K562 (cell line): Measurements from ENCODE around the gene SSR4. TPM values are rescaled to one million over a fixed set of nuclear protein-coding genes. Genes with fewer than 3 reads are reported as not detected.

Experiments used
- CBX1 ChIP-seq: sonication (generic); IDR thresholded peaks from 2 replicates; pipeline ENCODE4 v1.6.1; 2016; ENCODE audit warnings: antibody characterized with exemption, low read depth, mild to moderate bottlenecking
- ETV1 ChIP-seq: fragments of 450-650 bp; conservative IDR thresholded peaks from 2 replicates; pipeline ENCODE4 v1.6.1; 2016; ENCODE audit warnings: missing genetic modification characterization, control low read depth, low read depth, missing compliant biosample characterization
- FOXA1 ChIP-seq: fragments of 450-650 bp; IDR thresholded peaks from 2 replicates; pipeline ENCODE4 v1.6.1; 2016; ENCODE audit warnings: mild to moderate bottlenecking, borderline replicate concordance
- FOXO4 ChIP-seq: fragments of 450-650 bp; formaldehyde crosslinking; IDR thresholded peaks from 2 replicates; pipeline ENCODE4 v1.4.0; 2020; ENCODE audit warnings: mild to moderate bottlenecking, moderate library complexity
- GTF2E2 ChIP-seq: fragments of 200-800 bp; sonication (Bioruptor generic); IDR thresholded peaks from 2 replicates; pipeline ENCODE4 v1.6.1; 2016; ENCODE audit warnings: missing genetic modification characterization, missing compliant biosample characterization
- GTF2F1 ChIP-seq: IDR thresholded peaks from 2 replicates; pipeline ENCODE4 v1.6.1; 2011; ENCODE audit warnings: low read depth, low read length, improper control_type of control experiment
- KLF1 ChIP-seq: fragments of 450-650 bp; IDR thresholded peaks from 2 replicates; pipeline ENCODE4 v1.6.1; 2016; ENCODE audit warnings: missing genetic modification characterization, missing compliant biosample characterization
- RFX1 ChIP-seq: fragments of 450-650 bp; IDR thresholded peaks from 2 replicates; pipeline ENCODE4 v1.6.1; 2016; ENCODE audit warnings: mild to moderate bottlenecking, moderate library complexity
- SAP30 ChIP-seq: fragments of 200-600 bp; sonication (generic); IDR thresholded peaks from 2 replicates; pipeline ENCODE4 v1.6.1; 2012; ENCODE audit warnings: borderline replicate concordance, low read depth, mild to moderate bottlenecking, moderate library complexity, low read length, control low read depth, inconsistent platforms; ENCODE audit not compliant: insufficient read depth, poor library complexity, severe bottlenecking
- TCFL5 ChIP-seq: fragments of 250-450 bp; sonication (Bioruptor Pico); conservative IDR thresholded peaks from 2 replicates; pipeline ENCODE4 v1.6.1; 2021; ENCODE audit warnings: mild to moderate bottlenecking, moderate library complexity, matching md5 sums
- THAP12 ChIP-seq: fragments of 250-450 bp; sonication (Bioruptor Pico); IDR thresholded peaks from 2 replicates; pipeline ENCODE4 v1.9.0; 2021; ENCODE audit warnings: mild to moderate bottlenecking, inconsistent platforms
- ZNF197 ChIP-seq: fragments of 200-800 bp; sonication (Bioruptor generic); IDR thresholded peaks from 2 replicates; pipeline ENCODE4 v1.6.1; 2016; ENCODE audit warnings: low read depth, missing genetic modification characterization, missing compliant biosample characterization
- ZNF41 ChIP-seq: fragments of 250-450 bp; sonication (Bioruptor Pico); conservative IDR thresholded peaks from 2 replicates; pipeline ENCODE4 v1.4.0; 2020; ENCODE audit warnings: mild to moderate bottlenecking
- ZNF586 ChIP-seq: fragments of 450-650 bp; formaldehyde crosslinking; conservative IDR thresholded peaks from 2 replicates; pipeline ENCODE4 v1.4.0; 2020; ENCODE audit warnings: mild to moderate bottlenecking, moderate library complexity
- ZSCAN32 ChIP-seq: fragments of 450-650 bp; formaldehyde crosslinking; IDR thresholded peaks from 2 replicates; pipeline ENCODE4 v1.4.0; 2020; ENCODE audit warnings: mild to moderate bottlenecking, moderate library complexity
- polyA plus RNA-seq, 8 experiments: library from polyadenylated mRNA; depleted of rRNA in 4 of 8; stranded (reverse) in 5 of 8; unstranded in 3 of 8; fragments of >200 nt; fragmentation: Nextera tagmentation in 2 of 8; fragmentation: Illumina TruSeq in 1 of 8; extraction: Ambion mirVana in 2 of 8; extraction: Trizol in 1 of 8; gene quantifications; 2 replicates each; pipeline versions ENCODE4 v1.2.1 to v1.2.3, GENCODE V29; 2011 to 2014; ENCODE audit warnings: inconsistent platforms in 1 of 8, missing spikeins in 1 of 8
- total RNA-seq, 7 experiments: library from RNA; depleted of rRNA in 6 of 7; stranded (reverse); fragments of >200 nt in 6 of 7; fragmentation: Illumina TruSeq in 2 of 7; extraction: Trizol in 2 of 7; gene quantifications; 2 replicates each; pipeline versions ENCODE4 v1.2.1 to v1.2.3, GENCODE V29; 2011 to 2021; ENCODE audit warnings: low replicate concordance in 1 of 7
- TF ChIP-seq, protein P1 (sequence below): sonication (generic); formaldehyde crosslinking; IDR thresholded peaks from 2 replicates; pipeline ENCODE4 v1.8.0; 2022; ENCODE audit warnings: mild to moderate bottlenecking, low read depth, missing genetic modification reagents
- TF ChIP-seq, protein P2 (sequence below): fragments of 250-450 bp; sonication (Bioruptor Pico); IDR thresholded peaks from 2 replicates; pipeline ENCODE4 v1.5.0; 2021; ENCODE audit warnings: mild to moderate bottlenecking, borderline replicate concordance
- TF ChIP-seq, protein P3 (sequence below), 2 experiments: fragments of 450-650 bp; IDR thresholded peaks; 2 replicates each; pipeline ENCODE4 v1.6.1; 2016

Gene SSR4
- total and polyA plus RNA-seq, 9 of the 15 experiments (the other 6 are each of a cell fraction or from before 2014, with no cell fraction given), result 146 to 492 (median 272) TPM

DNA sequence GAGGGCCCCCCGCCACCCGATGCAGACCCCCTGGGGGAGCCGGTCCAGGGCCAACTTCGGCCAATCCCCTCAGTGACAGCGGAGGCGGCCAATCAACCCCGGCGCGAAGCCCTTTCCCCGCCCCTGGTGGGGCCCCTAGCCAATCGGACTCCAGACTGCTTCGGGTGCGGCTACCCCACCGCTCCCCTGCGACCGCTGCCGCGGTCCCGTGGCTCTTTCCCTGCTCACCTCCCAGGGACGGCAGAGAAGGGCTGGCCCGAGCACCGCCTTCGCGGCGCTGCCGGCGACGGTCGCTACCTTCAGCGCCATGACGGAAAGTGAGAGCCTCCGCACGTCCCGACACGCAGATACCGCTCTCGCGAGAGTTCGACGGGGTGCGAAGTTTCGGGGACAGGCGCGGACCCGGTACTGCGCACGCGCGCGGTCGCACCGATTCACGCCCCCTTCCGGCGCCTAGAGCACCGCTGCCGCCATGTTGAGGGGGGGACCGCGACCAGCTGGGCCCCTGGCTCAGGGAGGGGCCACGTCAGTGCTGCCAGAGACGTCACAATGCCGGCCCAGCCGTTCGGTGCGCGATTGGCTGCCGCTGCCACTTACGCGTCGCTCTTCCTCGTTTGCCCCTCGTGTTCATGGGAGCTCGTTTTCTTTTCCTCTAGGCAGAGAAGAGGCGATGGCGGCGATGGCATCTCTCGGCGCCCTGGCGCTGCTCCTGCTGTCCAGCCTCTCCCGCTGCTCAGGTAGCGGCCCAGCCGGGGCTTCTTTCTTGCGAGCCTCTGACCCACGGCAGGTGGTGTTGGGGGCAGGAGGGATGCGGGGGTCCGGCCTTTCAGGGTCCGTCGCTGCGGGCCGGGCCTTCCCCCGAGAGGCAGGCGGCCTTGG lies at the start of gene SSR4, which contains the start of gene IDH3G (continued):
- TF ChIP-seq THAP12 (CRISPR knock-in tag), result no peak
- TF ChIP-seq ZNF586 (CRISPR knock-in tag), result no peak
- no peak for TF ChIP-seq ETV1 (tag)
- no peak for TF ChIP-seq TCFL5 (CRISPR knock-in tag)
- TF ChIP-seq, protein P1, sequence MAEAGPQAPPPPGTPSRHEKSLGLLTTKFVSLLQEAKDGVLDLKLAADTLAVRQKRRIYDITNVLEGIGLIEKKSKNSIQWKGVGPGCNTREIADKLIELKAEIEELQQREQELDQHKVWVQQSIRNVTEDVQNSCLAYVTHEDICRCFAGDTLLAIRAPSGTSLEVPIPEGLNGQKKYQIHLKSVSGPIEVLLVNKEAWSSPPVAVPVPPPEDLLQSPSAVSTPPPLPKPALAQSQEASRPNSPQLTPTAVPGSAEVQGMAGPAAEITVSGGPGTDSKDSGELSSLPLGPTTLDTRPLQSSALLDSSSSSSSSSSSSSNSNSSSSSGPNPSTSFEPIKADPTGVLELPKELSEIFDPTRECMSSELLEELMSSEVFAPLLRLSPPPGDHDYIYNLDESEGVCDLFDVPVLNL (CRISPR knock-in tag), result no peak
- no peak for TF ChIP-seq GTF2E2 (tag)
- TF ChIP-seq FOXA1, result no peak
- no peak for TF ChIP-seq FOXO4 (CRISPR knock-in tag)
- TF ChIP-seq, protein P2, sequence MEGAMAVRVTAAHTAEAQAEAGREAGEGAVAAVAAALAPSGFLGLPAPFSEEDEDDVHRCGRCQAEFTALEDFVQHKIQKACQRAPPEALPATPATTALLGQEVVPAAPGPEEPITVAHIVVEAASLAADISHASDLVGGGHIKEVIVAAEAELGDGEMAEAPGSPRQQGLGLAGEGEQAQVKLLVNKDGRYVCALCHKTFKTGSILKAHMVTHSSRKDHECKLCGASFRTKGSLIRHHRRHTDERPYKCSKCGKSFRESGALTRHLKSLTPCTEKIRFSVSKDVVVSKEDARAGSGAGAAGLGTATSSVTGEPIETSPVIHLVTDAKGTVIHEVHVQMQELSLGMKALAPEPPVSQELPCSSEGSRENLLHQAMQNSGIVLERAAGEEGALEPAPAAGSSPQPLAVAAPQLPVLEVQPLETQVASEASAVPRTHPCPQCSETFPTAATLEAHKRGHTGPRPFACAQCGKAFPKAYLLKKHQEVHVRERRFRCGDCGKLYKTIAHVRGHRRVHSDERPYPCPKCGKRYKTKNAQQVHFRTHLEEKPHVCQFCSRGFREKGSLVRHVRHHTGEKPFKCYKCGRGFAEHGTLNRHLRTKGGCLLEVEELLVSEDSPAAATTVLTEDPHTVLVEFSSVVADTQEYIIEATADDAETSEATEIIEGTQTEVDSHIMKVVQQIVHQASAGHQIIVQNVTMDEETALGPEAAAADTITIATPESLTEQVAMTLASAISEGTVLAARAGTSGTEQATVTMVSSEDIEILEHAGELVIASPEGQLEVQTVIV, result no peak
- no peak for TF ChIP-seq GTF2F1
- TF ChIP-seq ZNF197 (CRISPR knock-in tag), result no peak
- TF ChIP-seq RFX1, result no peak
- TF ChIP-seq CBX1, result no peak
- peak; percentile 57 for TF ChIP-seq SAP30
- TF ChIP-seq KLF1 (tag), result no peak
- TF ChIP-seq ZNF41 (CRISPR knock-in tag), result no peak
- TF ChIP-seq, protein P3, sequence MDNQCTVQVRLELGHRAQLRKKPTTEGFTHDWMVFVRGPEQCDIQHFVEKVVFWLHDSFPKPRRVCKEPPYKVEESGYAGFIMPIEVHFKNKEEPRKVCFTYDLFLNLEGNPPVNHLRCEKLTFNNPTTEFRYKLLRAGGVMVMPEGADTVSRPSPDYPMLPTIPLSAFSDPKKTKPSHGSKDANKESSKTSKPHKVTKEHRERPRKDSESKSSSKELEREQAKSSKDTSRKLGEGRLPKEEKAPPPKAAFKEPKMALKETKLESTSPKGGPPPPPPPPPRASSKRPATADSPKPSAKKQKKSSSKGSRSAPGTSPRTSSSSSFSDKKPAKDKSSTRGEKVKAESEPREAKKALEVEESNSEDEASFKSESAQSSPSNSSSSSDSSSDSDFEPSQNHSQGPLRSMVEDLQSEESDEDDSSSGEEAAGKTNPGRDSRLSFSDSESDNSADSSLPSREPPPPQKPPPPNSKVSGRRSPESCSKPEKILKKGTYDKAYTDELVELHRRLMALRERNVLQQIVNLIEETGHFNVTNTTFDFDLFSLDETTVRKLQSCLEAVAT (IDR thresholded peaks at IDR 0.05), result no peak
- no peak for TF ChIP-seq ZSCAN32
